LNCaP clone FGC (cell line): ENCODE measurements around the gene CYSRT1.

Source experiments
- DNase-seq: peaks from one replicate; pipeline ENCODE4 v3.0.0-alpha.2; 2011; ENCODE audit warnings: low read depth
- H3K4me3 ChIP-seq: 2 replicates; pipeline ENCODE4 v1.5.1; 2011; ENCODE audit warnings: mild to moderate bottlenecking, low read depth, low read length, control low read depth
- TF ChIP-seq, protein P1 (sequence below): IDR thresholded peaks from 2 replicates; pipeline ENCODE4 v1.5.1; 2012; ENCODE audit warnings: mild to moderate bottlenecking; ENCODE audit not compliant: control insufficient read depth, insufficient read depth; ENCODE audit errors: extremely low read depth

The CYSRT1 gene

DNA sequence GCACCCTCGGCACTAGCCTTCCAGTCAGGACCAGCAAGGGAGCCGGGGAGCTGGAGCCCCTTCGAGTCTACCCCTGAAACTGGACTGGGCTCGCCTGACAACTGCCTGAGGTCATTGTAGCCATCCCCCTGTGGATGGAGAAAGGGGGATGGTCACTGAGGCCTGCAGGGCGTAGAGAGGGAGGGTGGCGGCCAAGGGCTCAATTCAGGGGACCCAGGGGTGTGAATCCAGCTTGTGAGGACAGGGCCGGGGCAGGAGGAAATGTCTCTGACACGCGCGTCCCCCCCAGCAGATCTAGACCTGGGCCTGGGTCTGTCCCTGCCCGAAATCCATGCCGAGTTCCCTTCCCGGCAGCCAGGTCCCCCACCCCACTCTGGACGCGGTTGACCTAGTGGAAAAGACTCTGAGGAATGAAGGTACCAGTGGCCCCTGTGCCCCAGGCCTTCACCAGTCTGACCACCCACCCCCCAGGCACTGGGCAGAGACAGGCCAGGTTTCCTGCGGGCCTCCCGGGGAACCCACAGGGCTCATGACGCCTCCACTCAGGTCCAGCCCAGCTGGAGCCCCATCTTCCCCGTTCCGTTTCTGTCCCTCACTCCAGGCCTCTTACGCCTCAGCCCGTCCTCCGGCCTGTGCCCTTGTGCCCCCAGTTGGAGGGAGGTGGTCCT is 6.5 kb downstream of the CYSRT1 start:
- DNase-seq = no peak
- TF ChIP-seq, protein P1, sequence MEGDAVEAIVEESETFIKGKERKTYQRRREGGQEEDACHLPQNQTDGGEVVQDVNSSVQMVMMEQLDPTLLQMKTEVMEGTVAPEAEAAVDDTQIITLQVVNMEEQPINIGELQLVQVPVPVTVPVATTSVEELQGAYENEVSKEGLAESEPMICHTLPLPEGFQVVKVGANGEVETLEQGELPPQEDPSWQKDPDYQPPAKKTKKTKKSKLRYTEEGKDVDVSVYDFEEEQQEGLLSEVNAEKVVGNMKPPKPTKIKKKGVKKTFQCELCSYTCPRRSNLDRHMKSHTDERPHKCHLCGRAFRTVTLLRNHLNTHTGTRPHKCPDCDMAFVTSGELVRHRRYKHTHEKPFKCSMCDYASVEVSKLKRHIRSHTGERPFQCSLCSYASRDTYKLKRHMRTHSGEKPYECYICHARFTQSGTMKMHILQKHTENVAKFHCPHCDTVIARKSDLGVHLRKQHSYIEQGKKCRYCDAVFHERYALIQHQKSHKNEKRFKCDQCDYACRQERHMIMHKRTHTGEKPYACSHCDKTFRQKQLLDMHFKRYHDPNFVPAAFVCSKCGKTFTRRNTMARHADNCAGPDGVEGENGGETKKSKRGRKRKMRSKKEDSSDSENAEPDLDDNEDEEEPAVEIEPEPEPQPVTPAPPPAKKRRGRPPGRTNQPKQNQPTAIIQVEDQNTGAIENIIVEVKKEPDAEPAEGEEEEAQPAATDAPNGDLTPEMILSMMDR = no peak
- H3K4me3 ChIP-seq = peak overlapping the region; percentile 50

DNA sequence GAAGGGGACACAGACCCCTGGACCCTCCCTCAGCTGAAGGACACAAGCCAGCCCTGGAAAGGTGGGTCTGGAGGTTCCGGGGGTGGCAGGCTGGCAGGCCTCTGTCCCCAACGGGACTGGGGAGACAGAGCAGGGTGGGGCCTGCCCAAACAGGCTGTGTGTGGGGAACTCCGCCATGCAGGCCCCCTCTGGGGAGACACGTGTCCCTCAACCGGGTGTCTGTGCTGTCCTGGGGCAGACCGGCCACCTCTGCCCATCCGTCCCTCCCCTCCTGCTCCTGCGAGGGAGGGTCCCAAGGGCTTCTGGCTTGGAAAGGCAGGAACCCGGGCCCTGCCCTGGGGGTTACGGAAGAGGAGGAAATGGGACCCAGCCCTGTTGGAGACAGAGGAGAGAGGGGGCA is 7.1 kb downstream of the CYSRT1 start:
- DNase-seq = no peak
- TF ChIP-seq, protein P1 = no peak
- peak overlapping the region; percentile 50 for H3K4me3 ChIP-seq

DNA sequence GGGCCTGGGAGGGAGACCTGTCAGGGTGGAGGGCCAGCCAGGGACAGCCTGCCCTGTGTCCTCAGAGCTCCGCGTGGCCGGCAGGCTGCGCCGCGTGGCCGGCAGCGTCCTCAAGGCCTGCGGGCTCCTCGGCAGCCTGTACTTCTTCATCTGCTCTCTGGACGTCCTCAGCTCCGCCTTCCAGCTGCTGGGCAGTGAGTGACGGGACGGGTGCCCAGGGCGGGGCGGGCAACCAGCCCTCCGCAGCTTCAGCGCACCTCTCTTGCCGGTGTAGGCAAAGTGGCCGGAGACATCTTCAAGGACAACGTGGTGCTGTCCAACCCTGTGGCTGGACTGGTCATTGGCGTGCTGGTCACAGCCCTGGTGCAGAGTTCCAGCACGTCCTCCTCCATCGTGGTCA is 7.5 kb downstream of the CYSRT1 start:
- TF ChIP-seq, protein P1 = no peak
- DNase-seq = no peak
- peak overlapping the region; percentile 50 for H3K4me3 ChIP-seq

DNA sequence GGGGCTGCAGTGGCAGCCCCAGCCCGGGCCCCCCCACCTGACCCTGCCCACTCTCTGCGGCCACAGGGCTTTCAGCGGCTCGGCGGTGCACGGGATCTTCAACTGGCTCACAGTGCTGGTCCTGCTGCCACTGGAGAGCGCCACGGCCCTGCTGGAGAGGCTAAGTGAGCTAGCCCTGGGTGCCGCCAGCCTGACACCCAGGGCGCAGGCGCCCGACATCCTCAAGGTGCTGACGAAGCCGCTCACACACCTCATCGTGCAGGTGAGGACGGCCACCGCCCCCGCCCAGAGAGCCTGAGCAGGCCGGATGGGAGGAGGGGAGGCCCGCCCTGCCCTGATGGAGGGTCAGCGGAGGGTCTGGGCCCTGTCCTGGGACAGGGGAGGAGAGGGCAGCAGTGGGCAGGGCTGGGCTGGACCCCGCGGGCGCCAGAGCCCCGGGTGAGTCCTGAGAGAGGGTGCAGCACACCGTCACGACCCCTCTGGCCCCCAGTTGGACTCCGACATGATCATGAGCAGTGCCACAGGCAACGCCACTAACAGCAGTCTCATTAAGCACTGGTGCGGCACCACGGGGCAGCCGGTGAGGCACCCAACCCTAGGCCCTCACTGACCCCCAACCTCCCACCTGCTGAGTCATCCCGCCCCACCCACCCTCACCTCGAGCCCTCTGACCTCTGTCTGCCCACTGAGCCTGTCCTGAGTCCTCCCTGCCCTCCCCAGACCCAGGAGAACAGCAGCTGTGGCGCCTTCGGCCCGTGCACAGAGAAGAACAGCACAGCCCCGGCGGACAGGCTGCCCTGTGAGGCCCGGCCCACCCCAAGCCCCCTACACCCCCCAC is 8.4 kb downstream of the CYSRT1 start:
- no peak overlapping the region for H3K4me3 ChIP-seq
- TF ChIP-seq, protein P1 = no peak
- no peak for DNase-seq

DNA sequence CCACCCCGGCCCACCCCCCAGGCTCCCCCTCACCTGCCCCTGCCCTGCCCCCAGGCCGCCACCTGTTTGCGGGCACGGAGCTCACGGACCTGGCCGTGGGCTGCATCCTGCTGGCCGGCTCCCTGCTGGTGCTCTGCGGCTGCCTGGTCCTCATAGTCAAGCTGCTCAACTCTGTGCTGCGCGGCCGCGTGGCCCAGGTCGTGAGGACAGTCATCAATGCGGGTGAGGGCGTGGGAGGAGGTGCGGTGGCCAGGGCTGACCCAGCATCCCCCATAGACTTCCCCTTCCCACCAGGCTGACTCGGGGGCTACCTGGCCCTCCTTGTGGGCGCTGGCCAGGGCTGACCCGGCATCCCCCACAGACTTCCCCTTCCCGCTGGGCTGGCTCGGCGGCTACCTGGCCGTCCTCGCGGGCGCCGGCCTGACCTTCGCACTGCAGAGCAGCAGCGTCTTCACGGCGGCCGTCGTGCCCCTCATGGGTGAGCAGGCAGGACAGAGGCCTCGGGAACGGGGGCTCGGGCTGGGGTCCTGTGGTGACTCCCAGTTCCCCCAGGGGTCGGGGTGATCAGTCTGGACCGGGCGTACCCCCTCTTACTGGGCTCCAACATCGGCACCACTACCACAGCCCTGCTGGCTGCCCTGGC is 9.2 kb downstream of the CYSRT1 start:
- no peak for DNase-seq
- TF ChIP-seq, protein P1 = no peak
- no peak overlapping the region for H3K4me3 ChIP-seq

DNA sequence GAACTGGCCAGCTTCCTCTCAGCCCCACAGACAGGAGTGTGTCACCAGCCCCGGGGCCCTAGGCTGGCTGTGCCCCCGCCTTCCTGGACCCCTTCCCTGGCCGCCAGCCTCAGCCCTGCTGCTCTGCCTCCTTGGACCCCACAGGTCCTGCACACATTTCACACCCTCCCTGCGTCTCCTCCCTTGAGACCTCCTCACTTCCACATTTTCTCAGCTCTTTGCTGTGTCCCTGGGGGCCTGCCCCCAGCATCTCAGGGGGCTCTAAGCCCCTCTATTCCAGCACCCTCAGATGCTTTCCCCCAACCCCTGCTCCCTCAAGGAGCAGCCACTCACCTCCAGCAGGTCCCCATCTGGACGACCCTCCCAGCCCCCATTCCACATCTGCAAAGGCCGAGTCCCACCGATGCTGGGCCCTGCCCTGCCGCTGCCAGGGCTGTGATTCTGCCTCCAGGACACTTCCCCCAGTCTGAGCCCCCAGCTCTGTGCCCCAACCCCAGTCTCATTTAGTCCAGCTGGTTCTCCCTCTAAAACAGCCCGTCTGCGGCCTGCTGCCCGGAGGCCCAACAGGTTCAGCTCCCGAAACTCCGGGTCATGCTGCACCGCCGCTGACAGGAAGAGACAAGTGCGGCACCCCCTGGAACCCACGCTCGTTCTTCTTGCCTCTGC is 9.9 kb downstream of the CYSRT1 start:
- TF ChIP-seq, protein P1 = no peak
- no peak overlapping the region for H3K4me3 ChIP-seq
- DNase-seq = no peak
